ENCODE results near the gene GALK1.

DNA sequence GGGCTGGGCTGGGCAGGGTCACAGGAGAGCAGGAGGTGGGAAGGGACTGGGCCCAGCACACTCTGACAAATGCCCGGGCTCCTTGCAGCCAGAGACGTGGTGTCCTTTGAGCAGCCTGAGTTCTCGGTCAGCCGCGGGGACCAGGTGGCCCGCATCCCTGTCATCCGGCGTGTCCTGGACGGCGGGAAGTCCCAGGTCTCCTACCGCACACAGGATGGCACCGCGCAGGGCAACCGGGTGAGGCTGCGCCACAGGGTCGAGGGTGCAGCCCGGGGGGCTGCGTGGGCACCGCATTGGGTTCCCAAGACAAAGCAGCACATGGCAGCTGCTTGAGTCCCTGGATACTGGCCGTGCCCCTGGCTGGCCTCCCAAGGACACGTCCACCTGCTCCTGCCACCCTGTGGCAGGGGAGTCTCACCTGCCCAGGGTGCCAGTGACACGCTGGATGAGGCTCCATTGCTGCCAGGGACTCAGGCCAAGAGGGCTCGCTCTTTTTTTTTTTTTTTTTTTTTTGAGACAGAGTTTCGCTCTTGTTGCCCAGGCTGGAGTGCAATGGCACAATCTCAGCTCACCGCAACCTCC lies 21.3 kb downstream of the GALK1 start:
- TF ChIP-seq, protein P1, sequence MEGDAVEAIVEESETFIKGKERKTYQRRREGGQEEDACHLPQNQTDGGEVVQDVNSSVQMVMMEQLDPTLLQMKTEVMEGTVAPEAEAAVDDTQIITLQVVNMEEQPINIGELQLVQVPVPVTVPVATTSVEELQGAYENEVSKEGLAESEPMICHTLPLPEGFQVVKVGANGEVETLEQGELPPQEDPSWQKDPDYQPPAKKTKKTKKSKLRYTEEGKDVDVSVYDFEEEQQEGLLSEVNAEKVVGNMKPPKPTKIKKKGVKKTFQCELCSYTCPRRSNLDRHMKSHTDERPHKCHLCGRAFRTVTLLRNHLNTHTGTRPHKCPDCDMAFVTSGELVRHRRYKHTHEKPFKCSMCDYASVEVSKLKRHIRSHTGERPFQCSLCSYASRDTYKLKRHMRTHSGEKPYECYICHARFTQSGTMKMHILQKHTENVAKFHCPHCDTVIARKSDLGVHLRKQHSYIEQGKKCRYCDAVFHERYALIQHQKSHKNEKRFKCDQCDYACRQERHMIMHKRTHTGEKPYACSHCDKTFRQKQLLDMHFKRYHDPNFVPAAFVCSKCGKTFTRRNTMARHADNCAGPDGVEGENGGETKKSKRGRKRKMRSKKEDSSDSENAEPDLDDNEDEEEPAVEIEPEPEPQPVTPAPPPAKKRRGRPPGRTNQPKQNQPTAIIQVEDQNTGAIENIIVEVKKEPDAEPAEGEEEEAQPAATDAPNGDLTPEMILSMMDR (IDR thresholded peaks at IDR 0.05), result no peak
- TF ChIP-seq POLR2AphosphoS5 (IDR thresholded peaks at IDR 0.05) (no peak), POLR2A (IDR thresholded peaks at IDR 0.05) (no peak), EP300 (IDR thresholded peaks at IDR 0.05) (no peak)

Measured in gastroesophageal sphincter (tissue), 3 donors.